Endodermal cell (in vitro differentiated cells): ENCODE data around the gene TBL1XR1. TPM values are rescaled to one million over a fixed set of nuclear protein-coding genes. Genes with fewer than 3 reads are reported as not detected.

Experiments used
- DNase-seq: peaks from one replicate; pipeline ENCODE4 v3.0.0-alpha.2; 2017
- H3K27ac ChIP-seq: 2 replicates; pipeline ENCODE4 v1.5.1; 2013; ENCODE audit warnings: mild to moderate bottlenecking, low read depth, low read length, moderate library complexity
- H3K27me3 ChIP-seq: 2 replicates; pipeline ENCODE4 v1.6.1; 2013; ENCODE audit warnings: mild to moderate bottlenecking, low read length, moderate library complexity; ENCODE audit not compliant: insufficient read depth, control insufficient read depth, poor library complexity, severe bottlenecking
- H3K36me3 ChIP-seq: 2 replicates; pipeline ENCODE4 v1.7.0; 2013; ENCODE audit warnings: mild to moderate bottlenecking, low read length, moderate library complexity; ENCODE audit not compliant: control insufficient read depth, insufficient read depth
- H3K4me1 ChIP-seq: one replicate; pipeline ENCODE4 v1.7.0; 2013; ENCODE audit warnings: low read length; ENCODE audit not compliant: control insufficient read depth, insufficient read depth
- H3K4me3 ChIP-seq: 2 replicates; pipeline ENCODE4 v1.5.1; 2013; ENCODE audit warnings: mild to moderate bottlenecking, low read length, moderate library complexity
- H3K9ac ChIP-seq: 2 replicates; pipeline ENCODE4 v1.6.1; 2013; ENCODE audit warnings: mild to moderate bottlenecking, low read length, moderate library complexity; ENCODE audit not compliant: poor library complexity, severe bottlenecking; ENCODE audit errors: extremely low read depth
- H3K9me3 ChIP-seq: 2 replicates; pipeline ENCODE4 v1.6.1; 2013; ENCODE audit warnings: mild to moderate bottlenecking, low read length, moderate library complexity; ENCODE audit not compliant: control insufficient read depth
- H3K27ac Mint-ChIP-seq: 2 replicates; pipeline ENCODE4 v1.8.0; 2020; ENCODE audit warnings: mixed read lengths
- H3K27me3 Mint-ChIP-seq: 2 replicates; pipeline ENCODE4 v1.8.0; 2021; ENCODE audit warnings: mild to moderate bottlenecking, mixed read lengths; ENCODE audit not compliant: insufficient read depth
- H3K36me3 Mint-ChIP-seq: 2 replicates; pipeline ENCODE4 v1.8.0; 2020; ENCODE audit warnings: low read depth, mixed read lengths
- H3K4me1 Mint-ChIP-seq: 2 replicates; pipeline ENCODE4 v1.8.0; 2020; ENCODE audit warnings: mixed read lengths
- H3K4me3 Mint-ChIP-seq: 2 replicates; pipeline ENCODE4 v1.8.0; 2020; ENCODE audit warnings: mild to moderate bottlenecking, moderate library complexity, mixed read lengths
- H3K9me3 Mint-ChIP-seq: 2 replicates; pipeline ENCODE4 v1.8.0; 2020; ENCODE audit warnings: mild to moderate bottlenecking, mixed read lengths
- WGBS, 2 experiments: methylation state at CpG; one replicate each; pipeline versions ENCODE4 v1.1.5 to v1.1.7; 2013; ENCODE audit warnings: missing lambda C conversion rate in 2 of 2, mixed read lengths in 1 of 2; ENCODE audit not compliant: insufficient coverage in 1 of 2, insufficient read length in 1 of 2; 5-methylcytosine and 5-hydroxymethylcytosine counted together
- total RNA-seq, 2 donors: library from RNA; stranded (reverse); fragmentation: NEBNext Ultra II Directional in 1 of 2; extraction: Animal tissue kit (Norgen Biotek cat#: 25700) in 1 of 2; gene quantifications; 2 replicates in 1 of 2; 3 replicates in 1 of 2; pipeline ENCODE4 v1.2.1, GENCODE V29; 2021
- TF ChIP-seq, protein P1 (sequence below): fragments of 200-600 bp; sonication (generic); conservative IDR thresholded peaks from 2 replicates; pipeline ENCODE4 v1.5.0; 2021; ENCODE audit warnings: antibody characterized with exemption, mild to moderate bottlenecking

The TBL1XR1 gene
- total RNA-seq, 2 donors from 2014 or later: 235 to 273 TPM

DNA sequence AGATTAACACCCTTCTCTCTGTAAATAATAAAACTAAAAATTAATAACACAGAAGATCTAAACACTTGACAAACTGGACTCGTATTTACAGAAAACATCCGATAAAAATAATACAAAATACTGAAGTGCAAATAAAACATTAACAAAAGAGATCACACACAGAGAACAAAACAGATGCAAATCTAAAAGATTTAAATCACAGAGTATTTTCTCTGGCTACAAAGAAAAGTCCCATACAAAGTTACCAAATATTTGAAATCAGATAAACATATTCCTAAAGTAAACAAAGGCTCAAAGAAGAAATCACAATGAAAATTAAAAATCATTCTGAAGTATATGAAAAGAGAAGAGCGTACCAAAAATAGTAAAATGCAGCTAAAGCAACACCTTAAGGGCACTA lies 42.5 kb downstream of the TBL1XR1 start:
- WGBS, 2 experiments: 62 to 88% methylated on average over 2 to 3 of the region's 3 CpGs
- Mint-ChIP-seq H3K4me1 (peaks cover 32% of the 10 kb centered on the region), H3K9me3 (no peaks in the 10 kb centered on the region), H3K36me3 (peaks cover 10% of the 10 kb centered on the region), H3K27ac (peak overlapping the region; percentile 49), H3K4me3 (no peak overlapping the region), H3K27me3 (no peaks in the 10 kb centered on the region)
- Histone ChIP-seq H3K27ac (no peak overlapping the region), H3K36me3 (peaks cover 45% of the 10 kb centered on the region), H3K9ac (no peak overlapping the region), H3K4me3 (peak overlapping the region; percentile 30), H3K4me1 (peaks cover 9% of the 10 kb centered on the region), H3K9me3 (peaks cover 4% of the 10 kb centered on the region), H3K27me3 (no peaks in the 10 kb centered on the region)
- no peak for DNase-seq
- TF ChIP-seq, protein P1, sequence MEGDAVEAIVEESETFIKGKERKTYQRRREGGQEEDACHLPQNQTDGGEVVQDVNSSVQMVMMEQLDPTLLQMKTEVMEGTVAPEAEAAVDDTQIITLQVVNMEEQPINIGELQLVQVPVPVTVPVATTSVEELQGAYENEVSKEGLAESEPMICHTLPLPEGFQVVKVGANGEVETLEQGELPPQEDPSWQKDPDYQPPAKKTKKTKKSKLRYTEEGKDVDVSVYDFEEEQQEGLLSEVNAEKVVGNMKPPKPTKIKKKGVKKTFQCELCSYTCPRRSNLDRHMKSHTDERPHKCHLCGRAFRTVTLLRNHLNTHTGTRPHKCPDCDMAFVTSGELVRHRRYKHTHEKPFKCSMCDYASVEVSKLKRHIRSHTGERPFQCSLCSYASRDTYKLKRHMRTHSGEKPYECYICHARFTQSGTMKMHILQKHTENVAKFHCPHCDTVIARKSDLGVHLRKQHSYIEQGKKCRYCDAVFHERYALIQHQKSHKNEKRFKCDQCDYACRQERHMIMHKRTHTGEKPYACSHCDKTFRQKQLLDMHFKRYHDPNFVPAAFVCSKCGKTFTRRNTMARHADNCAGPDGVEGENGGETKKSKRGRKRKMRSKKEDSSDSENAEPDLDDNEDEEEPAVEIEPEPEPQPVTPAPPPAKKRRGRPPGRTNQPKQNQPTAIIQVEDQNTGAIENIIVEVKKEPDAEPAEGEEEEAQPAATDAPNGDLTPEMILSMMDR: no peak

DNA sequence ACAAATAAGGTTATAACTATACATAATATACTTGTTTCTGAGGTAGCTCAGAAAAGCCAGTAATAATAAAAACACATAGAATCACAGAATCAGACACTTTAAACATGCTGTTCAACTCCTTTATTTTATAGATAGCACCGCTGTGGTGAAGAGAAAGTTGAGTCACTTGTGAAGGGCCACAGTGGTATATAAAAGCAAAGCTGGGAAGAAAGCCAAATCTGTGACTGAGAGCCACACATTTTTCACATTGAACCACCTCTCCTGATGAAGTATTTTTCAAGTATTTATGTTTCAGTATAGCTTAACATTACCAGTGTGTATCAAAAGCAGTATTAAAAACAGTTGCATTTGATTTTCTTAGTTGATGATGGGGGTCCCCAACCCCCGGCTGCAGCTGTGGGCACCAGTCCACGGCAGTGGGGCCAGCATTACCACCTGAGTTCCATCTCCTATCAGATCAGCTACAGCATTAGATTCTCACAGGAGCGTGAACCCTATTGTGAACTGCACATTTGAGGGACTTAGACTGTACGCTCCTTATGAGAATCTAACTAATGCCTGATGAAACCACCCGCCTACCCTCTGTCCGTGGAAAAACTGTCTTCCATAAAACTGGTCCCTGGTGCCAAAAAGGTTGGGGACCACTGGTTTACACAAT lies 46.2 kb downstream of the TBL1XR1 start:
- Mint-ChIP-seq H3K9me3 (no peaks in the 10 kb centered on the region), H3K27me3 (no peaks in the 10 kb centered on the region), H3K4me1 (peaks cover 46% of the 10 kb centered on the region), H3K4me3 (no peak overlapping the region), H3K27ac (peak overlapping the region; percentile 64), H3K36me3 (peaks cover 2% of the 10 kb centered on the region)
- peaks cover 50% of the 10 kb centered on the region for H3K36me3 ChIP-seq
- H3K27me3 ChIP-seq: no peaks in the 10 kb centered on the region
- H3K4me3 ChIP-seq: no peak overlapping the region
- DNase-seq: no peak
- no peak overlapping the region for H3K9ac ChIP-seq
- H3K4me1 ChIP-seq: peaks cover 13% of the 10 kb centered on the region
- TF ChIP-seq, protein P1: no peak
- no peaks in the 10 kb centered on the region for H3K9me3 ChIP-seq
- H3K27ac ChIP-seq: no peak overlapping the region
- WGBS, 2 experiments: 96 to 100% methylated on average over 2 to 7 of the region's 7 CpGs

DNA sequence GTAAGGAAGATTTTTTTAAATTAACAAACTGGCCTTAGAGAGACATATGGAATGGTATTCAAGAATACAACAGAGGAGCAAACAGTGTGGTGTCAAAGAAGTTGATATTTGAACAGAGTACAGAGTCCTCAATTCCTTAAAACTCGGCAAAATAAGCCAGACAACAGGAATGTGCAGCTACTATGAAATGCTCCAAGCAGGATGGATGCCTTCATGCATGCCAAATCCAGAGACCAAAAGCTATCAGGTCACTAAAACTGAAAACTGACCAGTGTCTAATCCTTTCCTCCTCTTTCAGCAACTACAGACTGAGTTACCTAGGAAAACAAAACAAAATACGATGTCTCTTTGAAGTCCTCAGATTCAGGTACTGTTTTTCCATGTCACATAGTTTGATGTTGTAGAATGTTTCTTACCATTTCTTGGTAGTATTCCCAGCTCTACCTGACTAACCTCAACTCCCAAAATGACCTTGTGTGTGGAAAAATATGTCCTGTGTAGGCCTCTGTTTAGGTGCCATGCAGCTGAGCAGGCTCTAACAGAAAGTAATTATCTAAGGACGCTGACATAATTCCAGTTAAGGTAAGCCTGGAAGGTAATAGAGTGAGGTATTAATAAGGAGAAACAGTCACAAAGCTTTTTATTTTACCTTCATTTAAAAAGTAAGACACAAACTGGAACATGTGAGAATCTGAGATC lies 46.9 kb downstream of the TBL1XR1 start:
- no peaks in the 10 kb centered on the region for H3K27me3 ChIP-seq
- Mint-ChIP-seq H3K4me1 (peaks cover 53% of the 10 kb centered on the region), H3K36me3 (peaks cover 2% of the 10 kb centered on the region), H3K27ac (peak overlapping the region; percentile 49), H3K4me3 (no peak overlapping the region), H3K9me3 (no peaks in the 10 kb centered on the region), H3K27me3 (no peaks in the 10 kb centered on the region)
- no peaks in the 10 kb centered on the region for H3K9me3 ChIP-seq
- H3K36me3 ChIP-seq: peaks cover 50% of the 10 kb centered on the region
- no peak overlapping the region for H3K27ac ChIP-seq
- WGBS, 2 experiments: 93% methylated on average over 3 of the region's 3 CpGs; no CpG with 5 or more reads in 1 of the 2 experiments
- no peak overlapping the region for H3K4me3 ChIP-seq
- no peak overlapping the region for H3K9ac ChIP-seq
- DNase-seq: no peak
- TF ChIP-seq, protein P1: no peak
- peaks cover 15% of the 10 kb centered on the region for H3K4me1 ChIP-seq
